HG02763 (cell line): Measurements from ENCODE around the gene ADRA2C.

Source experiments
- ATAC-seq: cut with Tn5 transposase; IDR thresholded peaks from one replicate; pipeline ENCODE4 v1.9.1; 2021; ENCODE audit warnings: mild to moderate bottlenecking, moderate library complexity; ENCODE audit not compliant: unreplicated experiment

The ADRA2C gene

DNA sequence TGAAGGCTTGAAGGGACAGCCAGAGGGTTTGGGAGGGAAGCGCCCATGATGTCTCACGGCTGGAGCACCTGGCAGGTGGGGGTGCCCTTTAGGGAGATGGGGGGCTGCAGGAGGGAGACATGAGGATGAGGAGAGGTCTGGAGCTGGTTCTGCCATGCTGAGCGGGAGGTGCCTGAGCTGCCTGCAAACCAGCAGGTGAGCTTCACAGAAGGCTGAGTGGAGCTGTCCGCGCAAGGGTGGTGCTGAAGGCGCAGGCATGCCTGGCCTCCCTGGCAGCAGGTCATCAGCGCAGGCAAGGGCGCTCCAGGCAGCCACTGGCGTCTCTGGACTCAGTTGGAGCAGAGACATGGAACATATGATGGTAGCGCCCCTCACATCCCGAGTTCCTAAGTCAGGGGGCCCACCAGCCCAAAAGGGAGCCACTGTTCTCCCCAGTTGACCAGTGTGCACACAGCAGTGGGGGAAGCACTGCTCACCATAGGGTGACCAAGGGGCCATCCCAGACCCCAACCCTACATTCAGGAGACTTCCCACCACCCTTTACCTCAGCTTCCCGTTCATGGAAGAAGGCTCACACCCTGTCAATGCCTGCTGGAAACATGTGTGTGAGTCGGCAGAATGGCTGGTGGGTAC, 25.8 kb downstream of the ADRA2C start:
- ATAC-seq = no peak

GRCh38 chr4:3792813-3793212, 26.6 kb downstream of the ADRA2C start:
- ATAC-seq = no peak

GRCh38 chr4:3793545-3793944, 27.4 kb downstream of the ADRA2C start:
- ATAC-seq = no peak

DNA sequence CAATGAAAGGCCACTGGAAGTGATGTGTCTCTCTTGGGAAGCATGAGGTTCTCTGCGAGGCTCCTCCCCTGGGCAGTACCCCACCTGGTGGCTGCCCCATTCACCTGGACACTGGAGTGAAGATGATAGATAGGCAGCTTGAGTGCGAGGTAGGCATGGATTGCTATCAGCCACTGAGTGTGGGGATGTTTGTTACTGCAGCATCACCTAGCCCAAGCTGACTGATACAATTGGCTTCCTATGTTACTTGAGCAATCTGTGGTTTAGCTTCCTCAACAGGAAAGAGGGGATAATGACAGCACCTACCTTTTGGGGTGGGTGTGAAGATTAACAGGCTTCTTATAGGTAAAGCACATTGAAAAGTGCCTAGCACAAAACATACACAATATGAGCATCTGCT, 30.8 kb downstream of the ADRA2C start:
- ATAC-seq = no peak

GRCh38 chr4:3797831-3798790, 31.9 kb downstream of the ADRA2C start:
- ATAC-seq = no peak

DNA sequence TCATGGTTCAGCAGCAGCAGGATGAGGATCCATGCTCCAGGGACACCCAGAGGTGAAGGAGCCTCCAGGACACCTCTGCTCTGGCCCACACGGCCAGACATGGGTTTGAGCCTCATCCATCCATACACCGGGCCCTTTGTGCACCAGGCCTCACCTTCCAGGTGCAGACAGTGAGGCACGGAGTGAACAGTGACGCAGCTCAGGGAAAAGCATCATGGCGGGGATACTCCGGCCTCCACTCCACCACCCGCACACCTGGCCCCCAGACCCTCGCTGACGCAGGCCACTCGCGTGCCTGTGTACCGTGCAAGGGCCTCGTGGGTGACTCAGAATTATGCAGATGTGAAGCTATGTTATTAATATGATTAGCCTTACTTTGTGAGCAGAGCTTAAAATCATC, 33.3 kb downstream of the ADRA2C start:
- ATAC-seq = no peak

DNA sequence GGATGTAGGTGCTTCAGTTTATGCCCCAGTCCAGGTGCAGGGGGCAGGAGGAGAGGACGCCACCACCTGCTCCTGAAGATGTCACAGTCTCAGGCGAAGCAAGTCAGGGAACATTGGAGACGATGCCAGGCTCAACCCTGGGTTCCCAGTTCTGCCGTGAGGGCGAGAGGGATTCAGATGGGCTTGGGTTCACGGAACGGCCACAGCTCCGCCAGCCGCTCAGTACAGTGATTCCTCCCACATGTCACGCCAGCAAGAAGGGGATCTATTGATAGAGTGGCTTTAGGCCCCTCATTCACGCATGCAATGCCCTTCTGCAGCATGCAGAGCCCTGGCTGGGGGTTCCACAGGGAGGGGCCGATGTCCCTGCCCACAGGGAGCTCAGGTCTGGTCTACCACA, 34.2 kb downstream of the ADRA2C start:
- no peak for ATAC-seq

GRCh38 chr4:3801521-3801920, 35.3 kb downstream of the ADRA2C start:
- ATAC-seq = no peak

- ATAC-seq = no peak
These were observed 35.9 kb downstream of the ADRA2C start for GRCh38 chr4:3801931-3802550.

DNA sequence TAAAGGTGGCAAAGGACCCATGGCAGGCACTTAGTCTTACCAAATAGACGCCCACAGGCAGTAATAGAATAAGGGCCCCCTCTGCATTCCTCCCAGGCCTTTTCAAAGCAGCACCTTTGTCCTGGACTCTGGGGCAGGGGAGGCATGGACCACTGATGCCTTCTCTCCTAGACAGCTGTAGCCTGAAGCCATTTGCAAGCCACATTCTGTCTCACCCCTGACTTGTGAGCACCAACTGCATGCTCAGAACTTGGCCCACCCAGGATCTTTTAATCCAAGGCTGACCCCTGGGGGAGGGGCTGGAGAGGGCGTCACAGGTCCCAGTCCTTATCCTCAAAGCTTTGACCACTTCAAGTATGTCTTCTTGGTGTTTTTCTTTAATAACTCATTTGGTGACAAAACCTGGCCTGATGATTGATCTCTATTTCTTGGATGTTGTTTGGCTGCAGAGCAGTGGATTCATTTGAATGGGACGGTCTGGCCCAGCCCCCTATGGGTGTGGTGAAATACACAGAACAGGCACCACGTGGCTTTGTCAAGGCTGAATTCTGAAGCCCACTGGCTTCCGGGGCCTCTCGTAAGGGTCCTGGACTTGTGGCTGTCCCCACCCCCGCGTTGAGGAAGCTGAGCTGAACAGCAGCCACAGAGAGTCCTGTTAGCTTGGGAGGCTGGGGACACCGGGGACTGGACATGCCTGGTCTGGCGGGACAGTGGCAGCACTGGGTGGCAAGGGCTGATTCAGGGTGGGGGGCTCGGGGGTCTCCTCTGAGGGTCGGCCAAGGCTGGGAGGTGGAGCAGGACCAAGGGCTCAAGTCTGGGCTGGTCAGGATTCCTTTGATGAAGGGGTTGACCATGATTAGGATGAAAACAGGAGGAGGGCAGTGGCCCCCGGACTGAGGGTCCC, 36.6 kb downstream of the ADRA2C start:
- no peak for ATAC-seq

- ATAC-seq = no peak
These were observed 37.3 kb downstream of the ADRA2C start for GRCh38 chr4:3803475-3803847.

DNA sequence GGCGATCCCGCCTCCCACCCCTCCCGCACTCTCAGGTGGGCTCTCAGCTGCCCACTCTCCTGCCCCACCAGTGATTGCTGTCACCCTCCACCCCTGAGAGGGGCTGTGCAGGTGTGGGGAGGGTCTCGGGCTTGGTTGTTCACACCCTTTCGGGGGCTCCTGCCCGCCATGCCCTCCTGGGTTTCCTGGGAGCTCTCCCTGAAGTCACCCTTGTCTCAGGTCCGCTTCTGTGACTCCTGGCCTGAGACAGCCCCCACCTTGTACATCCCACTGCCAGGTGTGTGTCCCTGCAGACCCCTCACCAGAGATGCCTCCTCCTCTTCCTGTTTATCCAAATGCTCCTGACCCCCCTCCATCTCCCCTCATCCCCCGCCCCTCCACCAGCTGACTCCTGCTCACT, 37.8 kb downstream of the ADRA2C start:
- no peak for ATAC-seq

GRCh38 chr4:3805026-3805425, 38.8 kb downstream of the ADRA2C start:
- no peak for ATAC-seq

DNA sequence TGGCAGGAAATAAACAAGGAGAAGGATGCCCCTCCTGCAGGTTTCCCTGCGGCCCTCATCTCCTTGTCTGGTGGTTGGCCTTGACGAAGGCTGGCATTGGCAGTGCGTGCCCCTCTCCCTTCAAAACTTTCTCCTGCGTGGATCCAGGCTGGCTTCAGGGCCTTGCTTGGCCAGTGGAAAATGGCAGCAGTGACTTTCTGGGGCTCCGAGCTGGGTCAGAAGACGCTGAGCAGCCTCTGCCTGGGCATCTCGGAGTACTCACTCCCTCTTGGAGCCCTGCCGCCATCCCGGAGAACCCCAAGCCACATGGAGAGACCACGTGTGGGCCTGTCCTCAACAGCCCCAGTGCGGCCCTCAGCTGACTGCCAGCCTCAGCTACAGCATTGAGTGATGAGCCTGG, 39.5 kb downstream of the ADRA2C start:
- ATAC-seq = no peak

DNA sequence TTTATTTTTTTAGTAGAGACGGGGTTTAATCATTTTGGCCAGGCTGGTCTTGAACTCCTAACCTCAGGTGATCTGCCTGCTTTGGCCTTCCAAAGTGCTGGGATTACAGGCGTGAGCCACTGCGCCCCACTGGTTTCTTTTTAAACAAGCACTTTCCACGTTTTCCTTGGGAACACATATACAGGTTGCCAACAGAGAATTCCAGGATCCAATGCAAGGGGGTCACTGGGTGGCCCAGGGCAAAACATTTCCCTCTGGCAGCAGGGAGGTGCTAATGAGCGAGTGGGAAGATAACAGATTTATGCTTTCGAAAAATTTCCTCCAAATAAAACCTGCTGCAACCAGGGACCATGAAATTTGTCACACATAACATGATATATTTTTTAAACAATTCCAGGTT, 41.1 kb downstream of the ADRA2C start:
- ATAC-seq = no peak

DNA sequence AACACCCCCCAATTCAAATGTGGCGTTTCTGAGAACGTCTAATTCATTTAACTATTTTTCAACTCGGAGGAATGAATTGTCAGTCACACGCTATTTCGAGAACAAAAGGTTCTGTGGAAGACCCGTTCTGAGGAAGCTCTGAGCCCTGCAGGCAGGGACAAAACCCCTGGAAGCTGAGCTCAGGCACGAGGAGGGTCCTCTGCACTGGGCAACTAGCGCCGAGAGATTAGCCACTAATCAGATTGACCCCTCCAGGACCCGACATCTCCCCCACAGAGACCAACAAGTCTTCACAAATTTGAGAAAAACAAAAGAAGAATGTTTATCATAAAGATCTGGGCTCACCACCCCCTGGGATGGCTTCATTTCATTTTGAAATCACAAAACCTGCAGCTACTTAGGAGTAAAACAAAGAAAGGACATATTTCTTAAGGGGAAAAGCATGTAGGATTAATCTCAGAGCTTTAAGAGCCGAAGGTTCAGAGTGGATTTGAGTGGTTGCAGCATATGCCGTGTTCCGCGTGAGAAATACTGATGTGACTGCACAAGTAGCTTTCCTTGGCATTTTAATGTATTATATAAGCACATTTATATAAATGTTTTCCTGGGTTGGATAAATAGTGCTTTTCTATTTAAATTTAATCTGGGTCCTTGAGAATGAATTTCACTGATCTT, 41.8 kb downstream of the ADRA2C start:
- no peak for ATAC-seq

DNA sequence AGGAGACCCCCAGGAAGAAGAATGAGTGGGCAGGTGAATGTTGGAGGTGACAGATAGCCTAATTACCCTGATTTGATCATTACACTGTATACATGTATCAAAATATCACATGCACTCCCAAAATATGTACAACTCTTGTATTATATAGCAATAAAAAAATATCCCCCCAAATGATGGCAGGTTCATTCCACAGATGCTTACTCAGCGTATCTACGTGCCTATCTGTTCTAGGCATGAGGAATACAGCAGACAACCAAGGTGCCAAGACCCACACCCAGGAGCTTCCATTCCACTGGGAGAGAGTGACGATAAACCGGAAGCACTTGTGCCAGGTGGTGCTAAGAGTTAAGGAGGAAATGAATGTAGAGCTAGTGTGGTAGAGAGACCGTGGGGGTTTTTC, 42.4 kb downstream of the ADRA2C start:
- no peak for ATAC-seq

DNA sequence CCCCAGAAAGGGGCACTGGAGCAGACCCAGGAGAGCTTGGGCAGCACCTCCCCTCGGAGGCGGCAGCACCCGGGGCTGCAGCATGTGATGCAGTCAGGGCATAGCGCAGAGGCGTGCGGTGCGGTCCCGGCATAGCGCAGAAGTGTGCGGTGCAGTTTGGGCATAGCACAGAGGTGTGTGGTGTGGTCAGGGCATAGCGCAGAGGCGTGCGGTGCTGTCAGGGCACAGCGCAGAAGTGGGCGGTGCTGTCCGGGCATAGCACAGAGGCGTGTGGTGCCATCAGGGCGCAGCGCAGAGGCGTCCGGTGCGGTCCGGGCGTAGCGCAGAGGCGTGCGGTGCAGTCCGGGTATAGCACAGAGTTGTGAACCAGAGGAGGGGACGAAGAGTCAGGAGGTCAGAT, 42.8 kb downstream of the ADRA2C start:
- no peak for ATAC-seq

DNA sequence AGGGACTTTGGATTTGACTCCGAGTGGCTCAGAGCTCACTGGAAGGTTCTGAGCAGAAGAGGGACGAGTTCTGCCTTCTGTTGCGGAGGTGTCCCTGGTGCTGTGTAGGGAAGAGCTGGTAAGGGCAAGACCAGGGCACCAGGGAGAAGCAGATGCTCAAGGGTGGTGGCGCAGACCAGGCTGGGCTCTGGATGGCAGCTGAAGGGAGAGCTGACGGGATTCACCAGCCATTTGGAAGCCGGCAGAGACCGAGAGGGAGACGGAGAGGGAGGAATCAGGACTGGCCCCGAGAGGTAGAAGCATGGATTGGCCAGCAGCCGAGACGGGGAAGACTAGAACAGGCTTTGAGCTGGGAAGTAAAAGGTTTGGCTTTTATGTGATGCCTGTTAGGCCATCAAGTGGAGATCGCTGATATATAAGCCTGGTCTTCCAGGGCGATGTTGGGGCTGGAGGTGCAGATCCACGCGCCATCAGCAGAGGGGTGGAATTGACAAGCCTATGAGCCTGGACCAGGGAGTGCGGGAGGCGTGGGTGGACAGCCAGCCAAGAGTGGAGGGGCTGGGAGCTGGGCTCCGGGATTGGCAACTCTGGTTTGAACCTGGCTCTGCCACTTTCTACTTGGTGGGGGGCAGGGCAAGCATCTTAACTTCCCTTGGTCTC, 43.4 kb downstream of the ADRA2C start:
- ATAC-seq = no peak

DNA sequence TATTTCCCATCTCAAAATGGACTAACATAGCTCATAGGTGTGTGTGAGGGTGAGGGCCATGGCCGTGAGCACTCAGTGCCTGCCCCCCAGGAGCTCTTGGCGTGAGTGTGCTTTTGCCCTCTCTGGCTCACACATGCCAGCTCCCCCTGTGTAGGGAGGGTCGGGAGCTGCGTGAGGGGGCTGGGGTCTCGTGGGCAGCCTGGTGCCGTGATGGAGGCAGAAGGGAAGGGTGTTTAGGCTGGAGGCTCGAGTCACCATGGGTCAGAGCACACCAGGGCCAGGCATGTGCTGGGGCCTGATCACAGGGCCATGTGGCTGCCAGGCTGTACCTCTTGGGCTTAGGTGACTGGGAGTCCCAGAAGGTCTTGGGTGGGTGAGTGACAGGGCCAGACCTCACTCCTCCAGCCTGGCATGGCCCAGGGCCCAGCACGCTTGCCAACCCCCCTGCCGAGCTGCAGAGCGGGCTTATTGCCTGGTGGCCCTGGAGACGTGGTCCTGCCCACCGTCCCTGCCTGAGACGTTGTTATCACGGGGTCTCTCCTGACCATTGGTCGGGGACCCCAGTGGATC, 44.0 kb downstream of the ADRA2C start:
- ATAC-seq = no peak
